M059J (cell line): ENCODE data around the gene TWNK. TPM values are rescaled to one million over a fixed set of nuclear protein-coding genes. Genes with fewer than 3 reads are reported as not detected.

Experiments used
- DNase-seq: peaks from one replicate; pipeline ENCODE4 v3.0.0-alpha.2; 2012; ENCODE audit warnings: low read depth
- total RNA-seq: library from RNA; depleted of rRNA; stranded (reverse); fragments of >200 nt; shearing (Covaris generic); gene quantifications from 2 replicates; pipeline ENCODE4 v1.2.3, GENCODE V29; 2014

TWNK gene
- total RNA-seq, 1 experiment from 2014 or later = 5.4 TPM

DNA sequence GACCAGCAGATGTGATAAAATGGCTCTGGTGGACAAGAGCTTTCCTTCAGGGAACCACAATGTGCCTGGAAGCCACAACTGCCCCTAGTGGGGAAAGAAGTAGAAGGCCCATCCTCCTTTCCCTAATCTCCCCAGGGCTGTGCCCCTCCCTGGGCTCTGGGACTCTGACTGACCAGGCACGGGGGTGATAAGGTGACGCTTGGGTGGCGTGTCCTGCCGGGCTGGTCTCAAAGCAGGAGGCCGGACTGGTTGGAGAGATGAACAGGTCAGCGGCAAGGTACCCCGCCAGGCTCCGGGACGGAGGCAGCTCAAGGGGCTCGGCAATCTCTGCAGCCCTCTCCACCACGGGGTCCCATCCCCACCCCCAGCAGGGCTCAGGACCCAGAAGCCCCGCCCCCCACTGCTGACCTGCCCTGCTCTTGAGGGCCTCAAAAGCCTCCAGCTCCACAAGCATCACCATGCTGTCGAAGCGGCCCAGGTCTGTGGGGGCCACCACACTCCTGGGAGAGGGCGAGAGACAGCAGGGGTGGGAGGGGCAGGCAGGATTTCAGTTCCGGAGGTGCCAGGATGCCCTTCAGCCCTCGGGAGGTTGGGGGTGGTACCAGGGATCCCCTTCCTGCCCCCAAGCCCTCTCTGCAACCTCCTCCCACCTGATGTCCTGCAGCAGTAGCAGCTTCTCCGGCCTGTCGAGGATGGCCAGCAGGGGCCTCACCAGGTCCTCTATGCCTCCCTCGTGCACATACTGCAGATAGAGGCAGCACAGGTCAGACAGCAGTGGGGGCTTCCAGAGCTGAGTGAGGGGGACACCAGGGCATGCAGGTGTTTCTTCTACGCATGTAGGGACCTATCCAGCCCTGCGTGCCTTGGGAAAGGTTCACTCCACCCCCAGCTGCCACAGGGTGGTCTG is 24.4 kb downstream of the TWNK start:
- no peak for DNase-seq

DNA sequence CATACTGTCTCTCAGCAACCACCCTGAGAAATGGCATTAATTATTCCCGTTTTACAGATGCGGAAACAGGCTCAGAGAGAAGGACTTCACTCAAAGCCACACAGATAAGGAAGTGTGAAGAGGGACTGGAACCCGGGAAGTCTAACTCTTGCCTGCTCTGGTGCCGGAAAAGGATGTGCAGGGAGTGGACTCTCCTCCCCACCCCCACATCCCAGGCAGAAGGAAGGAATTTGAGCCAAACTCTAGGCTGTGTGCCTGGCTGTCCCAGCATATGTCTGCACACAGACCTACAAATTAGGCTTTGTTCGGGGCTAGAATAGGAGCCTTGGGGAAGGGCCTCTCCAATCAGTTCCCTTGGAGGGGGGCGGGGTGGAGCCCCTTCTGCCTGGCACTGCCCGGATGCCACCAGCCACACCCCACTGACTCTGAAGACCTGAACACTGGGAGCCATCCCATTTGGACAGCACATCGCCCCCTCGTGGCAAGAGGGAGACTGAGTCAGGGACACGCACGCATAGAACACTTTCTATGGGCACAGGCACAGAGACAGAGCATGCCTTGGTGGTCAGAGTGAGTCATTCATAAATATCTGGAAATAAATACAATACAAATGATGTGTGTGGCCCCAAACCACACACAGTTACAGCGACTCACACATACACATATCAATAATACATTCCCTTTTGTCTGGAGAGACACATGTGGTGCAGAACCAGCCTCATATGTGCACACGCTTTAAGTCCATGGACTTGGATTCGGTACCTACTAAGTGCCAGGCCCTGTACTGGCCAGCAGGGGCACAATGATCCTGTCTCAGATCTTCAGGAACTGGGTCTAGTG is 25.4 kb downstream of the TWNK start:
- peak; percentile 94 for DNase-seq

DNA sequence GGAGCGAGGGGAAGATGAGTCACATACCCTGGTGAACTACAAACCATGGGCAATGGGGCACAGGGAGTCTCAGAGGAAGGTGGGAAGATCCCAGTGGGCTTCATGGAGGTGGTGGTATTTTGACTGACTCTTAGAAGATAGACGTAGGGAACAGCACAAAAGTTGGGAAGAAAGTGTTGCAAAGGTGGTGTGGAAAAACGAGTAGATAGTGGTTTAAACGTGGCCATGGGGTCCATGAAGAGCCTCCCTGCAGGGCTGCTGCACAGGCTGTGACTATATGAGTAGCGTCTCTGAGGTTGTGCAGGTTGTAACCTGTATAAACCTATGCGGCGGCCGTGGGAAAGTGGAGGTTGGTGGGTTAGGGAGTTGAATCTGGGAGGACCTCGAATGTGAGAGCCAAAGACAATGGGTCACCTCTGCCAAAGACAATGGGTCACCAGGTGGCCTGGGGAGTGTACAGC is 26.1 kb downstream of the TWNK start:
- DNase-seq = no peak

DNA sequence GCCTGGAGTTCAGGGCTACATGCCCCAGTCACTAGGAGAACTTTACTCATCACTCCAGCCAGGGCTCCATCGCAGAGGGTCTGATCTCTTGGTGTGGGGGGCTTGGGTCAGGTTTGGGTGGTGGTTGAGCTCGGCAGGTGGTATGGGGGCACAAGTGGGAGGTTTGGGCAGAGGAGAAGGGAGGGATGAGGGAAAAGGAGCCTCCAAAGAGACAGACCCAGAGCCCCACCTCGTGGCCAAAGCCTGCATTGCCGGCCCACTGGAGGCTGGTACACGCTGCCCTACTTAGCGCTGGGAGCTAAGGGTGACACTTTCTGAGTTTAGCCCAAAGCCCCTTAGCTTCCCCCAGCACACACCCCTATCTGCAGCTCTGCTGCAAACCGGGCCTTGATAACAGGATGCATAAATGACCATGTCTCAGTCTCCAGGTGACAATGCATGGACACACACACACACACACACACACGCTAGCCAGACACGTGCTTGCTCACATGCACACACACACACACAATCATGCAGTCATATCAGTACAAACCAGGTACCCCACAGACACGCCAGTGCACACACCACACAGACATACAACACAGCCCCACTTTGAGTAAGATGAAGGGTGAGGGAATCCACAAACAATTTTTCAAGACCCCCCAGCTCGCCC is 27.0 kb downstream of the TWNK start:
- DNase-seq = peak; percentile 63

DNA sequence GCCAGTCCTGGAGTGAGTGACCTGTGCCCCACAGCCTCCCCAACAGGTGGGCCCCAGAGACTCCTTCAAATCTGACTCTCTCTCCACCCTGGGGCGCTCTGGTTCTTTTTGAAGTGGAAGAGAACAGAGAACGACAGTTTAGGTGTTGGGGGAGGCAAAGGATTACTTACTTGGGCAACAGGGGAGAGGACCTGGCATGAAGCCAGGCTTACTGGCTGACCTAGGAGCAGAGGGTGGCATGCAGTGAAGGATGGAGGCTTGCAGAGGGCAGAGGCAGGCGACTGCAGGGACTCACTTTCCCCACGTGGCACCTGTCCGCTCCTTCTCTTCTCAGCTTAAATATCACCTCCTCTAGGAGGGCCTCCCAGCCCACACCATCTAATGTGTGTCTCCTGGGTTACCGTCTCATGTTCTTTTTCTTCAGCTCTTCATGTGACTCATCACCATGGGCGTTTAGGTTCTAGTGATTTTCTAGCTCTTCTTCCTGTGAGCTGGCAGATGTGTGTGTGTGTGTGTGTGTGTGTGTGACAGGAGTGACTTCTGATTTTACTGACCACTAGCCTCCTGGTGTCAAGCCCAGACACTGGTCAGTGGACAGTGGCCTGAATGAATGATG is 27.7 kb downstream of the TWNK start:
- DNase-seq = peak; percentile 90

- DNase-seq = no peak
Observed at GRCh38 chr10:101015582-101015973, 28.2 kb downstream of the TWNK start.

- no peak for DNase-seq
Observed at GRCh38 chr10:101016814-101017213, 29.5 kb downstream of the TWNK start.

GRCh38 chr10:101018118-101018599 is 30.8 kb downstream of the TWNK start:
- DNase-seq = no peak

DNA sequence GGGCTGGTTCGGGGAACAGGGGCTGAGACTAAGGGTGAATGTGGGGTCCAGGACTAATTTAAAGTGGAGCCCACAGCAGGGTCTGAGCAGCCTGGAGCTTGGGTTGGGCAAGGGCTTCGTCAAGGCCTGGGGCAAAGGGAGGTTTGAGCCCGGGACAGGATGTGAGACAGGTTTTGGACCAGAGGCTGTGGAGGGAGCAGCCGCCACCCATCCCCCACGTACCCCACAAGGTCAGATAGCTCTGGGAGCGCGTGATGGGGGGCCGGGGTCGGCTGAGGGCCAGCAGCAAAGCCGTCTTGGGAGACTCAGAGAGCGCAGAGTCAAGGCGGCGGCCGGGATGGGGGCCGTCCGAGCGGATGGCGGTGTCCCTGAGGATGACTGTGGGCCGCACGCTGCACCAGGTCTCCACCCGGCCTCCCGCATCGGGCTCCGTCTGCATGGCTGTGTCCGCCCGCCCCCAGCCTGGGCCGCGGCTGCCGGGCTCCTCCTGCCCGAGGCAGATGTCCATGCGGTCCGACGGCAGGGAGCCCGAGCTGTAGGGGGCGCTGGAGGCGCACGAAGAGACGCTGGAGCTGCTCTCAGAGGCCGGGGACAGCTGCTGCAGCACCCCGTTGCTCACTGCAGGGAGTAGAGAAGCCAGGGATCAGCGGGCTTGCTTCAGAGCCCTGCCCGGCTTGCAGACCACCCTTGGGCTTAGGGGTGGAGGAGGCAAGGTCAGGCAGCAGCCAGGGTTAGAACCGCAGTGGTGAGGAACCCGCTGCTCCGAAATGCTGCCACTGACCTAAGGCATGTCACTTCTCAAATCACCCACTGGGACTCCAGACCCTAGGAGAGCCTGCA is 31.5 kb downstream of the TWNK start:
- peak; percentile 76 for DNase-seq

- no peak for DNase-seq
Observed at GRCh38 chr10:101019440-101019703, 32.0 kb downstream of the TWNK start.

DNA sequence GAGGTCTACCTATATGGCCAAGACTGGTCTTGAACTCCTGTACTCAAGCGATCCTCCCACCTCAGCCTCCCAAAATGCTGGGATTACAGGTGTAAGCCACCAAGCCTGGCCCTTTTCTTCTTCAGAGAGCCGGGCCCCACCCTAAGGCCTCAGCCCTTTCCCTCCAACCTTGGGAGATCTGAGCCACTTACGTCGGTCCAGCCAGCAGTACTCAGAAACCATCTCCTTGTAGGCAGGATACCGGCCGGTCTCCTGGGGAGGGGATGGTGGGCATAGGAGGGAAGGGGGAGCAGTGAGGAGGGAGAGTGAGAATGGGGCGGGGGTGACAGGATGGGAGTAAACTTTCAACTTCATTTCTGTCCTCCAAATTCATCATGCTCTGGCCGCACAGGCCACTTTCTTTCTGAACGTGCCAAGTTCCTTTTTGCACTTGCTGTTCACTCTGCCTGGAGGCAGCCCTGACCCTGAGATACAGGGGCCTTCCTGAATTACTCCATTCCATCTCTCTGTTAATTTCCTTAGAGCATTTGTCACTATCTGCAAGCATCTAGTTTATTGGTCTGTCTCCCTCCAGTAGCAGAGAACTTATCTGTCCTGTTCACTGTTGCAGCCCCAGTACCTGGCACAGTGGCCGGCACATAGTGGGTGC is 33.2 kb downstream of the TWNK start:
- DNase-seq = no peak

- no peak for DNase-seq
Observed at GRCh38 chr10:101021239-101021638, 33.9 kb downstream of the TWNK start.

DNA sequence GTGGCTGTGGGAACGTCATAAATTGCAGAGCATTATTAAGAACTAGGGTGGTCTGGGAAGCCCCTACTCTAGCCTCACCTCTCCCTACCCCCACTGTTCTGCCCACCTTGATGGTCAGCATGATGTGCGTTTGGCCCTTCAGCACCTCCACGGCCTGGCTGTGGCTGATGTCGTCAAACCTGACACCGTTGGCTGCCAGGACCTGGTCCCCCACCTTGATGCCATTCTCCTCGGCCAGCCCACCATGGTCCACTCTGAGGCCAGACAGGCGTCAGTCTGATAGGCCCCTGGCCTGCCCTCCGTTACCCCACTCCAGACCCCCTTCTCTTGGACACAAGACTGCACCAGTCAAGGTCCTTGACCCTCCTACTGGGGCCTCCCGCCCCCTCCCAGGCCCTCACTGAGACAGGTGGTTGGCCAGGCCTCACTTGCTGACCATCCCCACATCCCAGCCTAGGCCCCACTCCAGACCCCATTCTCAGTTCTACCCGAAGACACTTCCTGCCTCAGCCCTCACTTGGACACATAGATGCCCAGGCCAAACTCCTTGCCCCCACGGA is 34.4 kb downstream of the TWNK start:
- no peak for DNase-seq

DNA sequence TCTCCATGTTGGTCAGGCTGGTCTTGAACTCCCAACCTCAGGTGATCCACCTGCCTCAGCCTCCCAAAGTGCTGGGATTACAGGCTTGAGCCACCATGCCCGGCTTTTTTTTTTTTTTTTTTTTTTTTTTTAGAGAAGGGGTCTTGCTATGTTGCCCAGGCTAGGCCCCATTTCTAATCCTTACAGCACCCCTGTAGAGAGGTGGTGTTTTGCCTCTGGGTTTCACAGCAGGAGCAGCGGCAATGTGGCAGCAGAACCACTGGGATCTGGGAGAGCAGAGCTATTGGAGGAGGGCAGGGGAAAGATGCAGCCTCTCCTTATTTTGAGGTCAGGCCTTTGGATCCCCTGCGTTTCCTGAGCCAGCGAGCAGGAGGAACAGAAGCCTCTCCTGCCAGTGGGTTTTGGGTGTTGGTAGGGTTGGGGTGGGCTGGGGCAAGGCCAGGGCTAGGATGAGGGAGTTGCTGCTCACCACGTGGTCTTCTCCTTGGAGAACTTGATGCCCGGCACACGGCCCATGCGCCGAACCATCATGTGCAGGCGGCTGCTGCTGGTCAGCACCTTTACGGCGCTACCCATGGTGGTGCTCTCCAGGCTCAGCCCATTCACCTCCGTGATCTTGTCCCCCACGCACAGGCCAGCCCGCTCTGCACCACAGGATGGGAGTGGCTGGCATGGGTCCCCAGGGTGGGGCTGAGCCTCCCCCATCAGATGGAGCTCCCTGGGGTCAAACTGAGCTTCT is 35.8 kb downstream of the TWNK start:
- DNase-seq = no peak

DNA sequence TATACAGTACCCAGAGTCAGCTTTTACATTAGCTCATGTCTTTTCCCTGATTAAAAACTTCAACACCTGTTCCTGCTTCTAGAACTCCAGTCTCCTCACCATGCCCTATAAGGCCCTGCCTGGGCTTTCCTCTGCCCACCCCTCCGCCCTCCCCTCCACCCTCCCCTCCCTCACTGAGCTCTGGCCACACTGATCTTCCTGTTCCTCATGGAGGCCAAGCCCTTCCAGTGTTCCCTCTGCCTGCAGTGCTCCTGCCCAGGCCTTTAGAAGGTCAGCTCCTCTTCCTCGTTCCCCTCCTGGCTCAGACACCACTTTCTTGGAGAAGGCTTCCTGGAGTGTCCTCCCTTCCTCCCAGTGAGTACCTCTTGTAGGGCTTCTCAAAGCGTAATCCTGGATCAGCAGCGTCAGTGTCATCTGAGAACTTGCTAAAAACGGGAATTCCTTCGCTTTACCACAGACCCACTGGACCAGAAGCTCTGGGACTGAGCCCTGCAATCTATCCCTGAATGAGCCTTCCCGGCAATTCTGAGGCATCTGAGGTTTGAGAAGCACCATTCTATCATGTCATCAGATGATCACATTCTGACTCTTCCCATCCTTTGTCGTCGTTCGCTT is 39.9 kb downstream of the TWNK start:
- no peak for DNase-seq

- no peak for DNase-seq
Observed at GRCh38 chr10:101028446-101029337, 41.3 kb downstream of the TWNK start.

DNA sequence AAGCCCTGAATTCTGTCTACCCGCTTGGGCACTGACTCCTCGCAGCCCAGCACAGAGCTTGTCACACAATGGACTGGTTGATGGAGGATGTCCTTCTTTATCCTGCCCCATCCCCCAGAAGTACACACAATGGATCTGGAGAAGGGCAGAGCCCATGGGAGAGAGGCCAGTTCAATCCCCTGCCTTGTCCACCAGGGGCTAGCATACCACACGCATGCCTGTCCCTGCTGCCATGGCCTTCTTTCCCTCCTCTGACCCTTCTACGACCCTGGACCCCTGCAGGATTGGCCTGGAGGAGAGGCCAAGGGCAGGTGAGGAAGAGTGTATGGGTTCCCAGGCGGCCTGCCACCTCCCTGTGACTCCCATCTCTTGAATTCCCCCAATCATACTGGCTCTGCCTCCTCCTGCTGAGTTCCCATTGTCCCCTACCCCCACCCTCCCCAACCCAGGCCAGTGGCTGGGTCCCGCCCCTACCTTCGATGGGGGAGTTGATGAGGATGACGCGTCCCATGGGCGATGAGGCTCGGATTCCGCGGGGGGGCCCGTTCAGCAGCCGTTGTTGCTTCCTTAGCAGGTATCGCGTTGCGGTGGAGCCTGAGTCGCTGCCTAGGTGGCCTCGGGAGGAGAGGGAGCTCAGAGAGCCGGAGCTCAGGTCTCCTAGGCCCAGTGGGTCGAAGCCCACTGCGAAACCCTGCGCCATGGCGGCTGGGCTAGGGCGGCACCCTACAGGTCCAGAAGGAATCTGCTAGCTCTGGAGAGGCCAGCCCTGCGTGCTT is 42.4 kb downstream of the TWNK start:
- DNase-seq = no peak
